Urothelium cell line (cell line): Measurements from ENCODE around the gene FOXE1.

Experiments used
- DNase-seq: peaks from one replicate; pipeline ENCODE4 v3.0.0; 2011; ENCODE audit warnings: low spot score, mixed read lengths
- FAIRE-seq: peaks from 2 replicates; lab custom pipeline; 2011; peaks lifted over from hg19 to GRCh38; lab: Jason Lieb, UNC

The FOXE1 gene

GRCh38 chr9:97861148-97861475 is 8.1 kb downstream of the FOXE1 start:
- DNase-seq (no peak), FAIRE-seq (no peak)

DNA sequence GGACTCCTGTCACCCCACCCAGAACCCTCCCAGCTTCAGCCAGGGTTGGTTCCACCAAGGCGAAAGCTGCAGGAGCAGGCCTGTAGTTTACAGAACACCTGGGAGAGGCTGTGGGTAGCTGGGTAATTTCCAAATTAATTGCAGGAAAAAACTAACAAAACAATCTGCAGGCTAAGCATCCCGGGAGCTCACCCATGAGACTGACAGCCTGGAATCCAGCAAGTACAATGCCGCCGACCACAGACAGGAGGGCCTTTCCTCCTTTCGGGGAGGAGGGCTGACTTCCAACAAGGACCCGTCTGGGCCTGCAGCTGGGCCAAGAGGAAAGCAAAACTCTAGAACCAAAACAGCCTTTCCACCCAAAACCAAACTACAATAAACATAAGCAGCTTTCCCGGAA is 10.3 kb downstream of the FOXE1 start:
- FAIRE-seq (no peak), DNase-seq (no peak)

- DNase-seq (no peak), FAIRE-seq (no peak)
Measured at GRCh38 chr9:97864396-97864795, 11.4 kb downstream of the FOXE1 start.

DNA sequence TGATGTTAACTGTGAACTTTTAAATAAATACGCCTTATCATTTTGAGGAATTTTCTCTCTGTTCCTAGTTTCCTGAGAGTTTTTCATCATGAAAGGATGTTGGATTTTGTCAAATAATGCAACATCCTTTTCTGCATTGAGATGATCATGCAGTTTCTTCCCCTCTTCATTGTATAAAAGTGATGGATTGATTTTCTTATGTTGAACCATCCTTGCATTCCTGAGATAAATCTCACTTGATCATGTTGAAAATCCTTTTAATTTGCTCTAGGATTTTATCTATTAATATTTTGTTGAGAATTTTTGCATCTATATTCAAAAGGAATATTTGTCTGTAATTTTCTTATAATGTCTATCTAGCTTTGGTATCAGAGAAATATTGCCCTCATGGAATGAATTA is 13.3 kb downstream of the FOXE1 start:
- no peak for DNase-seq
- FAIRE-seq, result no peak

GRCh38 chr9:97866848-97867247 is 13.8 kb downstream of the FOXE1 start:
- DNase-seq (no peak), FAIRE-seq (no peak)

DNA sequence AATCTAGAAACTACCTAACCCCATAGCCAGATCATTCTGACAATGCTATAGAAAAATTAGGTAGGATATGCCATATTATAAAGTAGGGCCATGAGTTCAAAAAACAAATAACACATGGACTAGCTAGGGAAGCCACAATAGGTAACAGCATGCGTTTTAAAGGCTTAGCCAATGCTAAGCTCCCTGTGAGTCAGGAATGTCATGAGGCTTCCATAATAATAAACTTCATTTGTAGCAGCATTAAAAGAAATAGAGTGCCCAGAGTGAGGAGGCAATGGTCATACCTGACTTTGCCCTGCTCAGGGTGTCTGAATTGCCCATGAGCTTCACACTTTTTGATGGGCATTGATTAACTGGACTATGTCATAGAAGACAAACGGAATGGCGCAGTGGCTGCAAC is 15.8 kb downstream of the FOXE1 start:
- DNase-seq (no peak), FAIRE-seq (no peak)

GRCh38 chr9:97873425-97873824 is 20.4 kb downstream of the FOXE1 start:
- DNase-seq, result no peak
- no peak for FAIRE-seq

- peak; percentile 5 for FAIRE-seq
- DNase-seq, result peak; percentile 78
Measured at GRCh38 chr9:97873882-97874281, 20.9 kb downstream of the FOXE1 start.

- DNase-seq, result no peak
- no peak for FAIRE-seq
Measured at GRCh38 chr9:97874624-97875023, 21.6 kb downstream of the FOXE1 start.

- DNase-seq (no peak), FAIRE-seq (no peak)
Measured at GRCh38 chr9:97875111-97875510, 22.1 kb downstream of the FOXE1 start.

- DNase-seq (no peak), FAIRE-seq (no peak)
Measured at GRCh38 chr9:97876061-97876460, 23.0 kb downstream of the FOXE1 start.

DNA sequence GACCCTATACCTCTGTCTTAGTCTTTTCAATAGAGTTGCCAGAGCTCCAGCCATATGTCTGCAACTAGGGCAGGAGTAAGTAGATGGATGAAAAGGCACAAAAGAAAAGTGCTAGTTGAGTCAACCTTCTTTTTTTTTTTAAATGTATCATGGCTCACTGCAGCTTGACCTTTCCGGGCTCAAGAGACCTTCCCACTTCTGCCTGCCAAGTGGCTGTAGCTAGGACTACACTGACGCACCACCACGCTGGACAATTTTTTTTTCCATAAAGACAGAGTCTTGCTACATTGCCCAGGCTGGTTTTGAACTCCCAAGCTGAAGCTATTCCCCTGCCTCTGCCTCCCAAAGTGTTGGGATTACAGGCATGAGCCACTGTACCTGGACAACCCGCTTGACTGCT is 27.3 kb downstream of the FOXE1 start:
- FAIRE-seq (no peak), DNase-seq (no peak)

GRCh38 chr9:97889941-97890887 is 37.2 kb downstream of the FOXE1 start:
- peak; percentile 43 for DNase-seq
- FAIRE-seq, result no peak

- DNase-seq (no peak), FAIRE-seq (no peak)
Measured at GRCh38 chr9:97891736-97892135, 38.7 kb downstream of the FOXE1 start.

DNA sequence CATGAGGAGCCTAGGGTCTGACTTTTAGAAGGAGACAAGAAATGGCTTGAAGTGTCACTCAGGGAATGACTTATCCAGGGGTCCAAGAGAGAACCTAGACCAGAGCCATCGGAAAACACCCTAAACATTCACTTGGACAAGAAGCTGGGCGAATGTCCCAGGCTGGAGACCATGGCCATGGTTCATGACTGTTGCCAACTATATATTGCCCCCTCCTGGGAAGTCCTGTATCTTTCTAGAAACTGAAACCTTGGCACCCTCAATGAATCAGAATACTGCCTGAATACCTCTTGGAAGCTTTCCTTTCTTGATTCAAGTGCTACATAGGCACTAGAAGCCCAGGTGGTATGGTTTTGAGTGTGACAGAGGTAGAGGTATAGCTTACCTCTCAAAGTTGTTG is 39.4 kb downstream of the FOXE1 start:
- DNase-seq (no peak), FAIRE-seq (no peak)

DNA sequence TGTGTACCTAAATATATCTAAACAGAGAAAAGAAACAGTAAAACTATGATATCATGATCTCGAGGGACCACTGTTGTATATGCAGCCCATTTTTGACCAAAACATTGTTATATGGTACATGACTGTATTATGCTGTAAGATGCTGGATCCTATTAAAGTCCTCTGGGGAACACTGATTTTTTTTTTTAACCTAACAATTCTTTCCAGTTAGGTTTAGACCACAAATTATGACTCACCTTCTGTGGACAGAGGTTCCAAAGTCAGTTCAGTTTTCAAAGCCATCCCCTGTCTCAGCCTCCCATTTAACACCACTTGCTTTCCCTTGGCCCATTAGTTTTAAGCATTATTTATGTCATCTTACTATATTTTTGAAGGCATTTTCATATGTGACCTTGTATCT is 42.2 kb downstream of the FOXE1 start:
- no peak for FAIRE-seq
- no peak for DNase-seq

DNA sequence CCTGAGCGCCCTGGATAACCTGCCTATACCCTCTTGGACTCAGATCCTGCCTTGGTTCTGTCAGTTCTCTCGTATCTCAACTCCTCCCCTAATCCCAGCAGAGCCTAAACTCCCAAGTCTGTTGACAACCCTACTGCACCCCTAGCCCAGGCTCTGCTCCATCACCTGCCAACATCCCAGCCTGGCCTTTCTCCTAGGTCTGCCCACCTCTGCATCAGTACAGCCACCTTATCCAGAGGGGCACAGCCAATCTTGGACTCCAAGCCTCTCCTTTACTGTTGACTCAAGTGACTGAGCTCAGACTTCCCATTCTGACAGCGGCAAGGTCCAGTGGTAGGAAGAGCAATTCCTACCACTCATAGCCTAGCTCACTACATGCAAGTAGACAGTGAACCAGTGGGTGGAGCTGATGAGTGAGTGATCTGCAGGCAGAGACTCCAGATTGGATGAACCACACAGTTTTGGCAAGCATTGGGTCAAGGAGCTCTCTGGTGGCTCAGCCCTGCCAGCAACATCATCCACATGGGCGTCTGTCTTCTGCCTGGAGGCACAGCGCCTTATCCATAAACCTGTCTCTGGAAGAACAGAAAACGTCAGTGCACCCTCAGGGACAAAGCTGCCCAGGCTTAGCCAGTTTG is 42.8 kb downstream of the FOXE1 start:
- FAIRE-seq (peak; percentile 66), DNase-seq (peak; percentile 26)

DNA sequence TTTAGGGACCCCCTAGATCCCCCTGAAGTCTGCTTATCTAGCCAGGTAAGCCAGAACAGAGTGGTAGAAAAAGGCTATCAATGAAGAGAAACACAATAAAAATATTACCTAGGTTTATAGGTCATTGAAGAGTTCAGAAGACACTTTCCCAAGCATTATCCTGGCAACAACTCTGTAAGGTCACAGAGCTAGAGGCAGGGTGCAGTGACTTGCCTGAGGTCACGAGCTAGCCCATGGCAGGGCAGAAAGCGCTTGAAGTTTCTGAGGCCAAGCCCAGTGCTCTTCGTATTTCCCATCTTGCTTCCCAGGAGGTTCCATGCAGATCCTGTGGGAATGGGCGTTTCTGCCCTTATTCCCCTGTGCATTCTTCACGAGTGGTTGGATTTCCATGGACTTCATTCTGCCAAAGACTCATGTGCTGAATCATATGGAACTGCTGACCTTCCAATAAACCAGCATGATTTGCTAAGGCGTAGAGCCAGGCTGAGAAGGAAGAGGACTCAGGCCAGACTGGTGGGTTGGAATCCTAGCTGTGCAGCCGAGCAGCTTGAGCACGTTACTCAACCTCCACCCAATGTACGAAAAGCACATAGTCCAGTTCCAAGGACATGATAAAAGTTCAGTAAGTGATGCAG is 47.2 kb downstream of the FOXE1 start:
- no peak for DNase-seq
- FAIRE-seq, result no peak

- FAIRE-seq (no peak), DNase-seq (peak; percentile 51)
Measured at GRCh38 chr9:97900738-97901565, 47.9 kb downstream of the FOXE1 start.

GRCh38 chr9:97903177-97903576 is 50.2 kb downstream of the FOXE1 start:
- FAIRE-seq (no peak), DNase-seq (no peak)

DNA sequence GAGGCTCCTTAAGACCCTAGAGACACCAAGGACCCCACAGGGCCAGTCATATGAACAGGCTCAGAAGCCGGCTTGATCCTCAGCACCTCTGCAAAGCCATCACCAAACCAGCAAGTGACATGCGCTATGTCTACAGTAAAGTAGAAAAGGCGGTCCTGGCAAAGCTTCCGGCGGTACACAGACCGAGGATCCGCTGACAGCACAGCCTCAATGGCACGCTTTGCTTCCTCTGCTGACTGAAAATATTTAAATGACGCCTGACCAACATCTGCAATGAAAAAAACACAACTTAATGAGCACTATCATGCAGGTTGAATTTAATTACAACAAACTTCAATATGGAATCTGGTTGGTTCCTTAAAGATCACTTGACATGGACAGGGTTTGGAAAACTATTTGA is 51.7 kb downstream of the FOXE1 start:
- DNase-seq, result no peak
- FAIRE-seq, result no peak
